ENCODE data around the gene BMP2K.

GRCh38 chr4:78768452-78769180, 7.5 kb upstream of the BMP2K start:
- TF ChIP-seq POLR2A (IDR thresholded peaks at IDR 0.05) (no peak), CTCF (IDR thresholded peaks at IDR 0.05) (no peak), POLR2AphosphoS5 (IDR thresholded peaks at IDR 0.05) (no peak), EP300 (IDR thresholded peaks at IDR 0.05) (no peak)

All from stomach (tissue), 4 donors.